Measurements from ENCODE around the gene METTL25.
A peak's percentile ranks its signal among the peaks of the same experiment; 100 is the strongest.
"Not testable (repeated sequence)": the region's sequence is repeated elsewhere in the genome, so short reads cannot be mapped to it uniquely, and the experiment has no call there.

The METTL25 gene

GRCh38 chr12:82358200-82359114, at the start of gene METTL25, which contains the start of gene CCDC59:
Gene METTL25 (plus strand): TSS chr12:82358529. CDS start chr12:82358566, 37 bp downstream.
Gene CCDC59 (minus strand): TSS chr12:82358387. CDS start chr12:82358376, 11 bp downstream.
- peak; percentile 97 for DNase-seq (ENCODE audit: low read depth)

- DNase-seq (ENCODE audit: low read depth): no peak
These were observed 43.9 kb upstream of the METTL25 start for GRCh38 chr12:82314406-82314892.

- no peak for DNase-seq (ENCODE audit: low read depth)
These were observed 39.1 kb upstream of the METTL25 start for GRCh38 chr12:82319276-82319675.

- no peak for DNase-seq (ENCODE audit: low read depth)
These were observed 32.6 kb upstream of the METTL25 start for GRCh38 chr12:82325540-82326336.

- no peak for DNase-seq (ENCODE audit: low read depth)
These were observed 31.3 kb upstream of the METTL25 start for GRCh38 chr12:82326905-82327503.

- DNase-seq (ENCODE audit: low read depth): no peak
These were observed 30.5 kb upstream of the METTL25 start for GRCh38 chr12:82327861-82328260.

GRCh38 chr12:82329508-82329907, 28.8 kb upstream of the METTL25 start:
- no peak for DNase-seq (ENCODE audit: low read depth)

GRCh38 chr12:82350161-82350560, 8.2 kb upstream of the METTL25 start:
- DNase-seq (ENCODE audit: low read depth): no peak

GRCh38 chr12:82351390-82351789, 6.9 kb upstream of the METTL25 start:
- DNase-seq (ENCODE audit: low read depth): no peak

- no peak for DNase-seq (ENCODE audit: low read depth)
These were observed 989 bp upstream of the METTL25 start for GRCh38 chr12:82357340-82357739.

GRCh38 chr12:82357845-82358199, 507 bp upstream of the METTL25 start:
- DNase-seq (ENCODE audit: low read depth): no peak

- no peak for DNase-seq (ENCODE audit: low read depth)
These were observed 768 bp downstream of the METTL25 start for GRCh38 chr12:82359115-82359478.

GRCh38 chr12:82360834-82361233, 2.5 kb downstream of the METTL25 start:
- not testable (repeated sequence) for DNase-seq (ENCODE audit: low read depth)

GRCh38 chr12:82361461-82361915, 3.2 kb downstream of the METTL25 start:
- no peak for DNase-seq (ENCODE audit: low read depth)

- no peak for DNase-seq (ENCODE audit: low read depth)
These were observed 5.7 kb downstream of the METTL25 start for GRCh38 chr12:82363990-82364389.

- no peak for DNase-seq (ENCODE audit: low read depth)
These were observed 7.9 kb downstream of the METTL25 start for GRCh38 chr12:82366197-82366596.

- DNase-seq (ENCODE audit: low read depth): no peak
These were observed 16.9 kb downstream of the METTL25 start for GRCh38 chr12:82375201-82375600.

- DNase-seq (ENCODE audit: low read depth): no peak
These were observed 20.7 kb downstream of the METTL25 start for GRCh38 chr12:82378997-82379396.

- no peak for DNase-seq (ENCODE audit: low read depth)
These were observed 25.7 kb downstream of the METTL25 start for GRCh38 chr12:82383930-82384552.

GRCh38 chr12:82398879-82399278, 40.5 kb downstream of the METTL25 start:
- no peak for DNase-seq (ENCODE audit: low read depth)

- no peak for DNase-seq (ENCODE audit: low read depth)
These were observed 42.5 kb downstream of the METTL25 start for GRCh38 chr12:82400819-82401218.

GRCh38 chr12:82406651-82407050, 48.3 kb downstream of the METTL25 start:
- DNase-seq (ENCODE audit: low read depth): no peak
